DOHH2 (cell line): Measurements from ENCODE around the gene MAP4K1.
"Not testable (repeated sequence)": the region's sequence is repeated elsewhere in the genome, so short reads cannot be mapped to it uniquely, and the experiment has no call there.

ENCODE experiments used
- H3F3A ChIP-seq: fragments of 200-600 bp; sonication (generic), shearing (Covaris generic); 2 replicates; pipeline ENCODE4 v1.6.0; 2016; ENCODE audit warnings: antibody characterized with exemption, mild to moderate bottlenecking; ENCODE audit not compliant: control insufficient read depth, insufficient read depth
- H3K27ac ChIP-seq: fragments of 200-600 bp; sonication (generic); 2 replicates; pipeline ENCODE4 v1.5.1; 2014; ENCODE audit warnings: low read depth, mild to moderate bottlenecking, low read length, moderate library complexity
- H3K27me3 ChIP-seq: fragments of 200-600 bp; sonication (generic); 2 replicates; pipeline ENCODE4 v1.6.1; 2014; ENCODE audit warnings: mild to moderate bottlenecking, low read length, mixed read lengths; ENCODE audit not compliant: control insufficient read depth
- H3K36me3 ChIP-seq: fragments of 200-600 bp; sonication (generic); 2 replicates; pipeline ENCODE4 v1.6.1; 2014; ENCODE audit warnings: mild to moderate bottlenecking, low read length, moderate library complexity, mixed read lengths; ENCODE audit not compliant: control insufficient read depth
- H3K4me1 ChIP-seq: fragments of 200-600 bp; sonication (generic); 2 replicates; pipeline ENCODE4 v1.6.1; 2014; ENCODE audit warnings: mild to moderate bottlenecking, low read length, mixed read lengths; ENCODE audit not compliant: control insufficient read depth
- H3K4me2 ChIP-seq: fragments of 200-600 bp; sonication (generic); 2 replicates; pipeline ENCODE4 v1.6.0; 2014; ENCODE audit warnings: mild to moderate bottlenecking, low read length, moderate library complexity
- H3K4me3 ChIP-seq: fragments of 200-600 bp; sonication (generic); 2 replicates; pipeline ENCODE4 v1.5.1; 2014; ENCODE audit warnings: mild to moderate bottlenecking, low read length, mixed read lengths
- H3K79me2 ChIP-seq: fragments of 200-600 bp; sonication (generic); 2 replicates; pipeline ENCODE4 v1.6.1; 2014; ENCODE audit warnings: mild to moderate bottlenecking, low read length, mixed read lengths; ENCODE audit not compliant: control insufficient read depth
- H3K9me2 ChIP-seq: fragments of 200-600 bp; sonication (generic); replicated peaks from 2 replicates; pipeline ENCODE4 v1.6.1; 2014; ENCODE audit warnings: mild to moderate bottlenecking, low read length, mixed read lengths; ENCODE audit not compliant: control insufficient read depth
- H3K9me3 ChIP-seq: fragments of 200-600 bp; sonication (generic); 2 replicates; pipeline ENCODE4 v1.6.1; 2014; ENCODE audit warnings: antibody characterized with exemption, low read length, mixed read lengths; ENCODE audit not compliant: control insufficient read depth, insufficient read depth
- H4K20me1 ChIP-seq: fragments of 200-600 bp; sonication (generic); 2 replicates; pipeline ENCODE4 v1.6.0; 2014; ENCODE audit warnings: low read depth, mild to moderate bottlenecking, antibody characterized with exemption, low read length, moderate library complexity; ENCODE audit not compliant: control insufficient read depth, insufficient read depth
- CTCF ChIP-seq: fragments of 200-600 bp; sonication (generic); IDR thresholded peaks from one replicate; pipeline ENCODE4 v1.5.1; 2014; ENCODE audit warnings: antibody characterized with exemption, mild to moderate bottlenecking, low read depth, low read length; ENCODE audit not compliant: poor library complexity, severe bottlenecking
- EZH2phosphoT487 ChIP-seq: fragments of 200-600 bp; sonication (generic); IDR thresholded peaks from 2 replicates; pipeline ENCODE4 v1.6.1; 2017; ENCODE audit warnings: borderline replicate concordance, mild to moderate bottlenecking, antibody characterized with exemption, low read length, moderate library complexity, mixed read lengths

MAP4K1 gene

GRCh38 chr19:38615007-38615581, 2.7 kb downstream of the MAP4K1 start:
- no peak for TF ChIP-seq EZH2phosphoT487
- no peak for TF ChIP-seq CTCF
- Histone ChIP-seq H3F3A (peaks cover 8% of the 10 kb centered on the region), H3K27me3 (no peaks in the 10 kb centered on the region), H3K36me3 (peaks cover 46% of the 10 kb centered on the region), H3K4me1 (peaks cover 36% of the 10 kb centered on the region), H3K79me2 (peaks cover 47% of the 10 kb centered on the region), H3K9me2 (no peaks in the 10 kb centered on the region), H4K20me1 (peaks cover 5% of the 10 kb centered on the region; the same call in 1 of the 2 replicates), H3K9me3 (no peaks in the 10 kb centered on the region), H3K4me3 (peak overlapping the region; percentile 17), H3K4me2 (peak overlapping the region; percentile 93), H3K27ac (no peak overlapping the region)

GRCh38 chr19:38614289-38614688, 3.5 kb downstream of the MAP4K1 start:
- peaks cover 39% of the 10 kb centered on the region for H3K79me2 ChIP-seq
- no peak overlapping the region for H3K4me3 ChIP-seq
- H3K9me3 ChIP-seq = no peaks in the 10 kb centered on the region
- peaks cover 30% of the 10 kb centered on the region for H3K4me1 ChIP-seq
- TF ChIP-seq EZH2phosphoT487 (no peak), CTCF (no peak)
- H3K36me3 ChIP-seq = peaks cover 42% of the 10 kb centered on the region
- H4K20me1 ChIP-seq = no peaks in the 10 kb centered on the region
- no peak overlapping the region for H3K4me2 ChIP-seq
- H3K9me2 ChIP-seq = no peaks in the 10 kb centered on the region
- no peaks in the 10 kb centered on the region for H3K27me3 ChIP-seq
- H3F3A ChIP-seq = peaks cover 8% of the 10 kb centered on the region
- no peak overlapping the region for H3K27ac ChIP-seq

- no peak for TF ChIP-seq CTCF
- TF ChIP-seq EZH2phosphoT487 = no peak
- Histone ChIP-seq H3K79me2 (no peaks in the 10 kb centered on the region), H3K4me2 (no peak overlapping the region), H3K9me2 (no peaks in the 10 kb centered on the region), H3K4me3 (no peak overlapping the region), H3K4me1 (no peaks in the 10 kb centered on the region), H3F3A (peaks cover 3% of the 10 kb centered on the region; the same call in 1 of the 2 replicates), H3K27me3 (no peaks in the 10 kb centered on the region), H4K20me1 (no peaks in the 10 kb centered on the region), H3K27ac (no peak overlapping the region), H3K9me3 (no peaks in the 10 kb centered on the region), H3K36me3 (peaks cover 40% of the 10 kb centered on the region)
These were observed 11.6 kb downstream of the MAP4K1 start for GRCh38 chr19:38606131-38606530.

- not testable (repeated sequence) for H3K9me3 ChIP-seq, H3F3A ChIP-seq, H3K4me2 ChIP-seq, H3K79me2 ChIP-seq, H3K27ac ChIP-seq, H3K4me1 ChIP-seq, H3K9me2 ChIP-seq, H3K27me3 ChIP-seq, H4K20me1 ChIP-seq, H3K4me3 ChIP-seq
- peaks cover 32% of the 10 kb centered on the region for H3K36me3 ChIP-seq
These were observed 14.9 kb downstream of the MAP4K1 start for GRCh38 chr19:38602856-38603255.
